Measurements from ENCODE around the gene SLC18A2.
"Not testable (repeated sequence)": the region's sequence is repeated elsewhere in the genome, so short reads cannot be mapped to it uniquely, and the experiment has no call there.

The SLC18A2 gene

DNA sequence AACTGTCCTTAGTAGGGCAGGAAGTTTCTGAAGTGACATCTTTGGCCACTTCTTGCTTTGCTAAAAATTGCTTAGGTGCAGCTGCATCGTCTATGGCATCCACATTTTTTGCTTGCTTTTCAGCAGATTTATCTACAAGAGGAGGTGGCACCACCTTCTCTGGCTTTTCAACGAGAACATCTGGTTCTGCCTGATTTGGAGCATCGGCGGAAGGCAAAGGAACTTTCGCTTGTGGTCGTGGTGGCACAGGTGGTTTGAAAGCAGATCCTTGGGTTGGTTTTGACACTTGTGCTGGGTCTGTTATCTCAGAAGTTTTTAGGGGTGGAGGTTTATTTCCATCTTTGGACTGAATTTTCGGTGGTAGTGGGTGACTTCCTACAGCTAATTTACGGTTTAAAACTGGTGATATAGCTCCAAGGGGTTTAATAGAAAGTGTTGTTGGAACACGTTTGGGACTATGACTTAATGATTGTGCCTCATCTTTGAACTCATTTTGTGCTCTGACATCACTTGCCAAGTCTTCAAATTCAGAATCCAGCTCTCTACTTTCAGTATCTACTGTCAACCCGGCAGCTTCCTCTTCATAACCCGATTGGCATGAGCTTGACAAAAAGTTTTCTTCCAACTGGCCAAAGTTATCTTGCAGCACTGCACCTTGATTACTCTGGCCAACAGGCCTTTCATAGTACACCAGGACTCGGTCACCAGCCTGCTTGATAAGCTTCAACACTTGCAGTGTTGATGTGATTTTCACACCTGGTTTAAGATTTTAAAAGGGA, 44.0 kb downstream of the SLC18A2 start:
- Histone ChIP-seq H3K9ac (ENCODE audit: low read length) (no peak overlapping the region), H3K4me1 (ENCODE audit: control insufficient read depth, insufficient read depth, low read length) (no peaks in the 10 kb centered on the region), H3K36me3 (ENCODE audit: control insufficient read depth, insufficient read depth, low read length) (peaks cover 17% of the 10 kb centered on the region), H3K27ac (ENCODE audit: low read depth, low read length) (no peak overlapping the region), H3K4me3 (ENCODE audit: low read depth, low read length) (no peak overlapping the region), H3K27me3 (ENCODE audit: control insufficient read depth, insufficient read depth, low read length) (no peaks in the 10 kb centered on the region), H3K9me3 (ENCODE audit: control insufficient read depth, insufficient read depth, low read depth, low read length) (no peaks in the 10 kb centered on the region)

DNA sequence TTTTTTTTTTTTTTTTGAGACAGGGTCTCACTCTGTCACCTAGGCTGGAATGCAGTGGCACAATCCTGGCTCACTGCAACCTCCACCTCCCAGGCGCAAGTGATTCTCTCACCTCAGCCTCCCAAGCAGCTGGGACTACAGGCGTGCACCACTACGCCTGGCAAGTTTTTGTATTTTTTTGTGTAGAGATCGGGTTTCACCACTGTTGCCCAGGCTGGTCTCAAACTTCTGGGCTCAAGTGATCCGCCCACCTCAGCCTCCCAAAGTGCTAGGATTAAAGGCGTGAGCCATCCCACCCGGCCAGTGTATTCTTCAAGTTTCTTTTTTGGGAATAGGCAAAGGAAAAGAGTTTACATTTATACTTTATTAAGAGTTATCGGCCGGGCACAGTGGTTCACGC, 50.0 kb downstream of the SLC18A2 start:
- not testable (repeated sequence) for H3K9ac ChIP-seq (ENCODE audit: low read length); H3K27ac ChIP-seq (ENCODE audit: low read depth, low read length); H3K9me3 ChIP-seq (ENCODE audit: control insufficient read depth, insufficient read depth, low read depth, low read length); H3K4me3 ChIP-seq (ENCODE audit: low read depth, low read length); H3K36me3 ChIP-seq (ENCODE audit: control insufficient read depth, insufficient read depth, low read length); H3K27me3 ChIP-seq (ENCODE audit: control insufficient read depth, insufficient read depth, low read length); H3K4me1 ChIP-seq (ENCODE audit: control insufficient read depth, insufficient read depth, low read length)

DNA sequence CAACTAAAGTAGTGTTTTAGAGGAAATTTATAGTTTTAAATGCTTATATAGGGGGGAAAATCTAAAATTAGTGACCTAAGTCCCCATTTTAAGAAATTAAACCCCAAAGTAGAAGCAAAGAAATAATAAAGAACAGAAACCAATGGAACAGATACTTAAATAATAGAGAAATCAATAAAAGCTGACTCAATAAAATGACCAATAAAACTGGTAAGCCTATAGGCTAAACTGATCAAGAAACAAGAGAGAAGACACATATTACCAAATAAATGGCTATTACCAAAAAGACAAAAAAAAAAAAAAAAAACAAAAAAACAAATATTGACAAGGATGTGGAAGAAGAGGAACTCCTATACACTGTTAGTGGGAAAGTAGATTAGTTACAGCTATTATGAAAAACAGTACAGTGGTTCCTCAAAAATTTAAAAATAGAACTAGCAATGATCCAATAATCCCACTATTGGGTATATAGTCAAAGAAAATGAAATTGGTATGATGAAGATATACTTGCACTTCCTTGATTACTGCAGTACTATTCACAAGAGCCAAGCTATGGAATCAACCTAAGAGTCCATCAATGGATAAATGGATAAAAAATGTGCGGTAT, 53.2 kb downstream of the SLC18A2 start:
- H3K4me3 ChIP-seq (ENCODE audit: low read depth, low read length): no peak overlapping the region
- H3K4me1 ChIP-seq (ENCODE audit: control insufficient read depth, insufficient read depth, low read length): no peaks in the 10 kb centered on the region
- no peak overlapping the region for H3K9ac ChIP-seq (ENCODE audit: low read length)
- H3K27ac ChIP-seq (ENCODE audit: low read depth, low read length): no peak overlapping the region
- H3K36me3 ChIP-seq (ENCODE audit: control insufficient read depth, insufficient read depth, low read length): no peaks in the 10 kb centered on the region
- H3K27me3 ChIP-seq (ENCODE audit: control insufficient read depth, insufficient read depth, low read length): no peaks in the 10 kb centered on the region
- H3K9me3 ChIP-seq (ENCODE audit: control insufficient read depth, insufficient read depth, low read depth, low read length): no peaks in the 10 kb centered on the region

DNA sequence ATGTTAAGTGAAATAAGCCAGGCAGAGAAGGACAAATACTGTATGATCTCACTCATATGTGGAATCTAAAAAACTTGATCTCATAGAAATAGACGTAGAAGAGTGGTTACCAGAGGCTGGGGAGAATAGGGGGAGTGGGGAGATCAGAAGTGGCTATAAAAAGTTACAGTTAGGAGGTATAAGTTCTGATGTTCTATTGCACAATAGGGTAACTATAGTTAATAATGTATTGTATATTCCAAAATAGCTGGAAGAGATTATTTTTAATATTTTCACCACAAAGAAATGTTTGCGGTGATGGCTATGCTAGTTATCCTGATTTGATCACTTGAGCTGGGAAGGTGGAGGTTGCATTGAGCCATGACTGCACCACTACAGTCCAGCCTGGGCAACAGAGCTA, 53.8 kb downstream of the SLC18A2 start:
- Histone ChIP-seq H3K27me3 (ENCODE audit: control insufficient read depth, insufficient read depth, low read length) (no peaks in the 10 kb centered on the region), H3K9me3 (ENCODE audit: control insufficient read depth, insufficient read depth, low read depth, low read length) (no peaks in the 10 kb centered on the region), H3K36me3 (ENCODE audit: control insufficient read depth, insufficient read depth, low read length) (no peaks in the 10 kb centered on the region), H3K27ac (ENCODE audit: low read depth, low read length) (no peak overlapping the region), H3K4me3 (ENCODE audit: low read depth, low read length) (no peak overlapping the region), H3K4me1 (ENCODE audit: control insufficient read depth, insufficient read depth, low read length) (no peaks in the 10 kb centered on the region), H3K9ac (ENCODE audit: low read length) (no peak overlapping the region)

DNA sequence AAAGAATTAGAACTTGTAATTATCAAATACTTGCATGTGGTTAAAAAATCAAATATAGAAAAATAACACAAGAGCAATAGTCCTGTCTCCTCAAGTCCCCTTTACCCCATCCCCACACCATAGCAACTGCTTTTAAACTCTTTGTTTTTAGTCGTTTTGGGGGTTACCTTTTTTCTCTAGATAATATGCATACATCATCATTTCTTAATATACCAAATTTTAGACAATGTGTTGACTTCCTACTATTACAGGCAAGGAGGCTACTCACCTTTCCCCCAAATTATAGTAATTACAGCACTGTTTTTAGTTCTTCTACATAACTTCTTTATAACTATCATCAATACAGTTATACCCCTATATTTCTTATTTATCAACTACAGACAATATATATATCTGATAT, 57.3 kb downstream of the SLC18A2 start:
- Histone ChIP-seq H3K9me3 (ENCODE audit: control insufficient read depth, insufficient read depth, low read depth, low read length) (no peaks in the 10 kb centered on the region; the same call in 1 of the 2 replicates), H3K4me3 (ENCODE audit: low read depth, low read length) (no peak overlapping the region), H3K9ac (ENCODE audit: low read length) (no peak overlapping the region), H3K27me3 (ENCODE audit: control insufficient read depth, insufficient read depth, low read length) (no peaks in the 10 kb centered on the region), H3K27ac (ENCODE audit: low read depth, low read length) (no peak overlapping the region), H3K4me1 (ENCODE audit: control insufficient read depth, insufficient read depth, low read length) (no peaks in the 10 kb centered on the region), H3K36me3 (ENCODE audit: control insufficient read depth, insufficient read depth, low read length) (no peaks in the 10 kb centered on the region)

DNA sequence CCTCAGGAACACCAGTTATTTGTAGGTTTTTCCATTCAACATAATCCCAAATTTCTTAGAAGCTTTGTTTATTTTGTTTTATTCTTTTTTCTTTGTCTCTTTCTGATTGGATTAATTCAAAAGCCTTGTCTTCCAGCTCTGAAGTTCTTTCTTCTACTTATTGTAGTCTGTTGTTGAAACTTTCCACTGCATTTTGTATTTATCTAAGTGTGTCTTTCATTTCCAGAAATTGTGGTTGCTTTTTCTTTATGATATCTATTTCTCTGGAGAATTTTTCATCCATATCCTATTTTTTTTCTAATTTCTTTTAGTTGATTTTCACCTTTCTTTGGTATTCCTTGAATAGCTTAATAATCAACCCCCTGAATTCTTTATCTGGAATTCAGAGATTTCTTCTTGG, 58.5 kb downstream of the SLC18A2 start:
- H3K27ac ChIP-seq (ENCODE audit: low read depth, low read length): no peak overlapping the region
- H3K4me1 ChIP-seq (ENCODE audit: control insufficient read depth, insufficient read depth, low read length): no peaks in the 10 kb centered on the region
- no peaks in the 10 kb centered on the region; the same call in 1 of the 2 replicates for H3K36me3 ChIP-seq (ENCODE audit: control insufficient read depth, insufficient read depth, low read length)
- no peak overlapping the region for H3K4me3 ChIP-seq (ENCODE audit: low read depth, low read length)
- no peaks in the 10 kb centered on the region for H3K27me3 ChIP-seq (ENCODE audit: control insufficient read depth, insufficient read depth, low read length)
- peaks cover 6% of the 10 kb centered on the region for H3K9me3 ChIP-seq (ENCODE audit: control insufficient read depth, insufficient read depth, low read depth, low read length)
- H3K9ac ChIP-seq (ENCODE audit: low read length): no peak overlapping the region

DNA sequence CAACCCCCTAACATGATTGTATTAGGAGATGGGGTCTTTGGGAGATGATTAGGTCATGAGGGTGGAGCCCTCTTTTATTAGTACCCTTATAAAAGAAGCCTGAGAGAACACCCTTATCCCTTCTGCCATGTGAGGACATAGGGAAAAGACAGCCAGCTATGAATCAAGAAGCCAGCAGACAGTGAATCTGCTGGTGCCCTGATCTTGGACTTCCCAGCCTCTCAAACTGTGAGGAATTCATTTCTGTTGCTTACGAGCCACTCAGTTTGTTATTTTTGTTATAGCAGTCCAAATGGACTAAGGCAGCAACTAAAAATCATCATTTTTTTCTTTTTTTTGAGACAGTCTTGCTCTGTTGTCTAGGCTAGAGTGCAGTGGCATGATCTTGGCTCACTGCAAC, 59.8 kb downstream of the SLC18A2 start:
- Histone ChIP-seq H3K9ac (ENCODE audit: low read length) (no peak overlapping the region), H3K9me3 (ENCODE audit: control insufficient read depth, insufficient read depth, low read depth, low read length) (peaks cover 6% of the 10 kb centered on the region), H3K36me3 (ENCODE audit: control insufficient read depth, insufficient read depth, low read length) (no peaks in the 10 kb centered on the region; the same call in 1 of the 2 replicates), H3K4me3 (ENCODE audit: low read depth, low read length) (no peak overlapping the region), H3K4me1 (ENCODE audit: control insufficient read depth, insufficient read depth, low read length) (no peaks in the 10 kb centered on the region), H3K27ac (ENCODE audit: low read depth, low read length) (no peak overlapping the region), H3K27me3 (ENCODE audit: control insufficient read depth, insufficient read depth, low read length) (no peaks in the 10 kb centered on the region)

DNA sequence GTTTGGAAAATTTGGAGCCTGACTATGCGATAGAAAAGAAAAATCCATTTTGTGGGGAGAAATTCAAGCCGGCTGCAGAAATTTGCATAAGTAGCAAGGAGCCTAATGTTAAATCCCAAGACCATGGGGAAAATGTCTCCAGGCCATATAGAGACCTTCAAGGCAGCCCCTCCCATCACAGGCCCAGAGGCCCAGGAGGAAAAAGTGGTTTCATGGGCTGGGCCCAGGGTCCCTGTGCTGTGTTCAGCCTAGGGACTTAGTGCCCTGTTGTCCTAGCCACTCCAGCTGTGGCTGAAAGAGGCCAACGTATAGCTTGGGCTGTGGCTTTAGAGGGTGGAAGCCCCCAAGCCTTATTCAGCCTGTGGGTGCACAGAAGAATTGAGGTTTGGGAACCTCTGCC, 62.5 kb downstream of the SLC18A2 start:
- H3K4me1 ChIP-seq (ENCODE audit: control insufficient read depth, insufficient read depth, low read length); H3K36me3 ChIP-seq (ENCODE audit: control insufficient read depth, insufficient read depth, low read length); H3K27me3 ChIP-seq (ENCODE audit: control insufficient read depth, insufficient read depth, low read length); H3K9me3 ChIP-seq (ENCODE audit: control insufficient read depth, insufficient read depth, low read depth, low read length); H3K4me3 ChIP-seq (ENCODE audit: low read depth, low read length); H3K27ac ChIP-seq (ENCODE audit: low read depth, low read length); H3K9ac ChIP-seq (ENCODE audit: low read length): not testable (repeated sequence)

DNA sequence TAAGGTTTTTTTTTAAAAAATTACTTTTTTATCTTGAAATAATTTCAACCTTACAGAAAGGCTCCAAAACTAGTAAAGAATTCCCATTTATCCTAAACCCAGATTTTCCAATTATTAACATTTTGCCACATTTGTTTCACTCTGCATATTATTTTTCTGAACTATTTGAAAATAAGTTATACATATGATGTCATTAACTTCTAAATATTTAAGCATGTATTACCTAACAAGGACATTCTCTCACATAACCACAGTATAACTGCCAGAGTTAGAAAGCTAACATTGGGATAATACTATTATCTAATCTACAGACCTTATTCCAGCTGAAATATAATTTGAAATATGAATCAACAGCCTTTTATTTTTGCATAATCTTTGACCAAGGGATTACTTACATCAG, 65.8 kb downstream of the SLC18A2 start:
- H3K27ac ChIP-seq (ENCODE audit: low read depth, low read length): no peak overlapping the region
- no peak overlapping the region for H3K9ac ChIP-seq (ENCODE audit: low read length)
- H3K4me1 ChIP-seq (ENCODE audit: control insufficient read depth, insufficient read depth, low read length): no peaks in the 10 kb centered on the region
- H3K4me3 ChIP-seq (ENCODE audit: low read depth, low read length): no peak overlapping the region
- H3K27me3 ChIP-seq (ENCODE audit: control insufficient read depth, insufficient read depth, low read length): no peaks in the 10 kb centered on the region
- H3K36me3 ChIP-seq (ENCODE audit: control insufficient read depth, insufficient read depth, low read length): no peaks in the 10 kb centered on the region; the same call in 1 of the 2 replicates
- peaks cover 6% of the 10 kb centered on the region for H3K9me3 ChIP-seq (ENCODE audit: control insufficient read depth, insufficient read depth, low read depth, low read length)

DNA sequence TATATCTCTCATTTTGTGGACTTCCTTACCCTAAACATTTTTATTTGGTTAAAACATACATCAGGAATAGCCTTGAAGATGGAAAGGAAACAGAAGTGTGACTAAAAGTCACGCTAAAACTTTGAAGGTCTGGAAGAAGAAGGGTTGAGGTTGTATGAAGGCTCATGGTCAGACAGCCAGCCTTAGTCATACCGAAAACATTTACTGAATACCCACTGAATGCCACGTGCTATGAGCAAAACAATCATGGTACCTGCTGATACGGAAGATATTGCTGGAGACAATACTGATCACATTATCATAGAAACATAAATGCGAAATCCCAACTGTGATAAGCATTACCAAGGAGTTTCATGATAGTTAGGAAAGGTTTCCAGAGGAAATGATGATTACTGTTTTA, 70.3 kb downstream of the SLC18A2 start:
- H3K27me3 ChIP-seq (ENCODE audit: control insufficient read depth, insufficient read depth, low read length): no peaks in the 10 kb centered on the region
- H3K9me3 ChIP-seq (ENCODE audit: control insufficient read depth, insufficient read depth, low read depth, low read length): no peaks in the 10 kb centered on the region
- H3K9ac ChIP-seq (ENCODE audit: low read length): no peak overlapping the region
- no peaks in the 10 kb centered on the region for H3K4me1 ChIP-seq (ENCODE audit: control insufficient read depth, insufficient read depth, low read length)
- 0 out of 2 replicates have a peak, but pooled peaks cover 2% of the 10 kb centered on the region for H3K36me3 ChIP-seq (ENCODE audit: control insufficient read depth, insufficient read depth, low read length)
- H3K4me3 ChIP-seq (ENCODE audit: low read depth, low read length): no peak overlapping the region
- no peak overlapping the region for H3K27ac ChIP-seq (ENCODE audit: low read depth, low read length)

DNA sequence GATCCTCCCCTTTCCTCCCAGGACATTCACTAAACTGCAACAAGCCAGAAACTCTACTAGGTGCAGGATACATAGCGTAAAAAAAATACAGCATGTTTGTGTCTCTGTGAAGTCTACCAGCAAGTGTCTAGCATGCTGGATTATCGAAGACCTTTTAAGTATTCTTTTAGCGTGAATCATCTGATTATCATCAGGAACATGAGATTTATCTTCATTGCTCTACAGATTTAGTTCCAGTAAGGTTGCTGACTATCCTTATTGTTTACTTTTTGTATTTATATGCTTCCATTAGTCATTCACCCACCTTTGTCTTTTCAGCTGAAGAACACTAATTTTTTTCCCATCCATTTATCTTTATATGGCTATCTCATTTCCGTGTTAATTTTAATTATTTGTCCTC, 71.5 kb downstream of the SLC18A2 start:
- Histone ChIP-seq H3K4me1 (ENCODE audit: control insufficient read depth, insufficient read depth, low read length) (no peaks in the 10 kb centered on the region), H3K4me3 (ENCODE audit: low read depth, low read length) (no peak overlapping the region), H3K9me3 (ENCODE audit: control insufficient read depth, insufficient read depth, low read depth, low read length) (no peaks in the 10 kb centered on the region), H3K27ac (ENCODE audit: low read depth, low read length) (no peak overlapping the region), H3K36me3 (ENCODE audit: control insufficient read depth, insufficient read depth, low read length) (0 out of 2 replicates have a peak, but pooled peaks cover 2% of the 10 kb centered on the region), H3K9ac (ENCODE audit: low read length) (no peak overlapping the region), H3K27me3 (ENCODE audit: control insufficient read depth, insufficient read depth, low read length) (no peaks in the 10 kb centered on the region)
